Measurements from ENCODE around the gene OSBPL6. TPM values are rescaled to one million over a fixed set of nuclear protein-coding genes. Genes with fewer than 3 reads are reported as not detected.
"Not testable (repeated sequence)": the region's sequence is repeated elsewhere in the genome, so short reads cannot be mapped to it uniquely, and the experiment has no call there.

Gene OSBPL6
- total and polyA plus RNA-seq, 11 donors: 1.2 to 9.6 (median 4.2) TPM

DNA sequence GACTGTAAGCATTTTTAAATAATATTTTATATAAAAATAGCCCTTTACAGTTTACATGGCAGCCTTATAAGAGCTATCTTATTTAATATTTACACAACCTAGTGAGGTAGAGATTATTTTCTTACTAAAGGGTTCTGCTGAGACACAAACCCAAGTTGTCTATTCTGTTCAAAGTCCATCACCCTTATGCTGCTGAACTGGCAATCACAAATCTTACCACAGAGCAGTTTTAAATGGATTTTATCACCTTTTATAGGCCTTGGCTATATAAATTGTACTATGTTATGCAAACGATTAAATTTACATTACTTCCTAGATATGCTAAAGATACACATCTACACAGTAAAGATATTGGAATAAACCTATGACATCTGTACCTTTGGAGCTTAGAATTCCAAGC lies 41.3 kb upstream of the OSBPL6 start:
- intact Hi-C loops (cut with DNase I): no loop called here
- TF ChIP-seq, protein P1, sequence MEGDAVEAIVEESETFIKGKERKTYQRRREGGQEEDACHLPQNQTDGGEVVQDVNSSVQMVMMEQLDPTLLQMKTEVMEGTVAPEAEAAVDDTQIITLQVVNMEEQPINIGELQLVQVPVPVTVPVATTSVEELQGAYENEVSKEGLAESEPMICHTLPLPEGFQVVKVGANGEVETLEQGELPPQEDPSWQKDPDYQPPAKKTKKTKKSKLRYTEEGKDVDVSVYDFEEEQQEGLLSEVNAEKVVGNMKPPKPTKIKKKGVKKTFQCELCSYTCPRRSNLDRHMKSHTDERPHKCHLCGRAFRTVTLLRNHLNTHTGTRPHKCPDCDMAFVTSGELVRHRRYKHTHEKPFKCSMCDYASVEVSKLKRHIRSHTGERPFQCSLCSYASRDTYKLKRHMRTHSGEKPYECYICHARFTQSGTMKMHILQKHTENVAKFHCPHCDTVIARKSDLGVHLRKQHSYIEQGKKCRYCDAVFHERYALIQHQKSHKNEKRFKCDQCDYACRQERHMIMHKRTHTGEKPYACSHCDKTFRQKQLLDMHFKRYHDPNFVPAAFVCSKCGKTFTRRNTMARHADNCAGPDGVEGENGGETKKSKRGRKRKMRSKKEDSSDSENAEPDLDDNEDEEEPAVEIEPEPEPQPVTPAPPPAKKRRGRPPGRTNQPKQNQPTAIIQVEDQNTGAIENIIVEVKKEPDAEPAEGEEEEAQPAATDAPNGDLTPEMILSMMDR (IDR thresholded peaks at IDR 0.05): no peak
- no peak for TF ChIP-seq POLR2A (IDR thresholded peaks at IDR 0.05)
- Histone ChIP-seq H3K9me3 (peaks cover 0 to 4% (median 0%) of the 10 kb centered on the region in 12 donors), H3K27me3 (peaks cover 0 to 5% (median 0%) of the 10 kb centered on the region in 9 donors), H3K4me3 (no peak overlapping the region), H3K4me1 (peaks cover 0 to 7% (median 0%) of the 10 kb centered on the region in 12 donors), H3K27ac (no peak overlapping the region), H3K36me3 (no peaks in the 10 kb centered on the region)
- DNase-seq: no peak
- 0 to 87% (median 76%) methylated on average over 1 of the region's 1 CpG for WGBS, 4 donors
- ATAC-seq: no peak

DNA sequence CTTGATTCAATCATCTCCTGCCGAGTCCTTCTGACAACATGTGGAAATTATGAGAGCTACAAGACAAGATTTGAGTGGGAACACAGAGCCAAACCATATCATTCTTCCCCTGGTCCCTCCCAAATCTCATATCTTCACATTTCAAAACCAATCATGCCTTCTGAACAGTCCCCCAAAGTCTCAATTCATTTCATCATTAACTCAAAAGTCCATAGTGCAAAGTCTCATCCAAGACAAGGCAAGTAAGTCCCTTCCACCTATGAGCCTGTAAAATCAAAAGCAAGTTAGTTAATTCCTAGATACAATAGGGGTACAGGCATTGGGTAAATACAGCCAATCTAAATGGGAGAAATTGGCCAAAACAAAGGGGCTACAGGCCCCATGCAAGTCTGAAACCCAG lies 40.4 kb upstream of the OSBPL6 start:
- WGBS, 4 donors: 37 to 53% (median 39%) methylated on average over 1 of the region's 1 CpG
- H3K9me3 ChIP-seq; DNase-seq; H3K36me3 ChIP-seq; ATAC-seq; H3K4me1 ChIP-seq; H3K27ac ChIP-seq; H3K4me3 ChIP-seq; intact Hi-C loops (cut with DNase I); H3K27me3 ChIP-seq: not testable (repeated sequence)

DNA sequence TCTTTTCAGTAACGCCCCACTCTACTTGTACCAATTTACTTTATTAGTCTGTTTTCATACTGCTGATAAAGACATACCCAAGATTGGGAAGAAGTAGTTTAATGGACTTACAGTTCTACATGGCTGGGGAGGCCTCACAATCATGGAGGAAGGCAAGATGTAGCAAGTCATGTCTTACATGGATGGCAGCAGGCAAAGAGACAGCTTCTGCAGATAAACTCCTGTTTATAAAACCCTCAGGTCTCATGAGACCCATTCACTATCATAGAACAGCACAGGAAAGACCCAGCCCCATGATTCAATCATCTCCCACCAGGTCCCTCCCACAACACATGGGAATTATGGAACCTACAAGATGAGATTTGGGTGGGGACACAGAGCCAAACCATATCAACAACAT lies 38.8 kb upstream of the OSBPL6 start:
- TF ChIP-seq, protein P1 (IDR thresholded peaks at IDR 0.05): no peak
- no peak for TF ChIP-seq POLR2A (IDR thresholded peaks at IDR 0.05)
- no peak overlapping the region for H3K4me3 ChIP-seq

DNA sequence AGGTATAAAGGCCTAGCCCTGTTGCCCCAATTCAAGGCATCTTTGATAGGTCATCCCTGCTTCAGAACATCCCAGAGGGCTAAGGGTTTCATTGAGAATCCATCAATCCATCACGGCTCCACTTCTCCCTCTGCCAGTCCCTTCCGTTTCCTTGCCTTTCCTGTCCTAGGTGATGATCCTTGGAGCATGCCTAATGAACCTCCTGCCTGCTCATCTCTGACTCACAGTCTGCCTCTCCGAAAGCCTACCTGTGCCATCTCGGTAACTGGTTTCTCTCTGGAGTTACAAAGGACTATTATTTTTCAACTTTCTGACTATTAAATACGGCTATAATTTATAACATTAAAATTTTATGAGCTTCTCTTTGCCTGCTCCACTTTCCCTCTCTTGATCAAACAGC lies 36.7 kb upstream of the OSBPL6 start:
- intact Hi-C loops (cut with DNase I): no loop called here
- no peak for ATAC-seq
- H3K27me3 ChIP-seq: no peaks in the 10 kb centered on the region
- DNase-seq: no peak
- H3K9me3 ChIP-seq: peaks cover 0 to 4% (median 0%) of the 10 kb centered on the region in 12 donors
- no peaks in the 10 kb centered on the region for H3K36me3 ChIP-seq
- peaks cover 0 to under 1% (median 0%) of the 10 kb centered on the region in 12 donors for H3K4me1 ChIP-seq
- TF ChIP-seq, protein P1 (IDR thresholded peaks at IDR 0.05): no peak
- no peak for TF ChIP-seq POLR2A (IDR thresholded peaks at IDR 0.05)
- no peak overlapping the region for H3K27ac ChIP-seq
- 89% methylated on average over 5 of the region's 5 CpGs for WGBS, 4 donors
- H3K4me3 ChIP-seq: no peak overlapping the region

More for the DNA sequence above, 38.8 kb upstream of the OSBPL6 start:
- 93 to 98% (median 94%) methylated on average over 1 of the region's 1 CpG for WGBS, 4 donors
- DNase-seq: no peak
- intact Hi-C loops (cut with DNase I): no loop called here
- H3K4me1 ChIP-seq: peaks cover 0 to 7% (median 0%) of the 10 kb centered on the region in 12 donors
- no peak overlapping the region for H3K27ac ChIP-seq
- H3K27me3 ChIP-seq: no peaks in the 10 kb centered on the region
- H3K36me3 ChIP-seq: no peaks in the 10 kb centered on the region
- ATAC-seq: no peak
- H3K9me3 ChIP-seq: peaks cover 0 to 4% (median 0%) of the 10 kb centered on the region in 12 donors

DNA sequence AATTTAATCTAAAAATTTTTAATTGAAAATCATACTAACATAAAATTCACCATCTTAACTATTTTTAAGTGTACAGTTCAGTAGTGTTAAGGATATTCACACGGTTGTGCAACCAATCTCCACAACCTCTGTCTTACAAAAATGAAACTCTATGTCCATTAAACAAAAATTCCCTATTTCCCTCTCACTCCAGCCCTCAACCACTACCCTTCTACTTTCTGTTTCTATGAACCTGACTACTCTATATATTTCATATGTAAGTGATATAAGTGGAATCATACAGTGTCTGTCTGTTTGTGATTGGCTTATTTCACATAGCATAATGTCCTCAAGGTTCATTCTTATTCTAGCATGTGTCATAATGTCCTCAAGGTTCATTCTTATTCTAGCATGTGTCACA lies 34.3 kb upstream of the OSBPL6 start:
- Histone ChIP-seq H3K27ac (no peak overlapping the region), H3K27me3 (no peaks in the 10 kb centered on the region), H3K4me1 (peaks cover 0 to 12% (median 0%) of the 10 kb centered on the region in 12 donors), H3K9me3 (peaks cover 0 to 3% (median 0%) of the 10 kb centered on the region in 12 donors), H3K4me3 (no peak overlapping the region), H3K36me3 (no peaks in the 10 kb centered on the region)
- ATAC-seq: no peak
- no peak for TF ChIP-seq POLR2A (IDR thresholded peaks at IDR 0.05)
- TF ChIP-seq, protein P1 (IDR thresholded peaks at IDR 0.05): no peak
- DNase-seq: no peak
- WGBS, 4 donors: 81 to 89% (median 82%) methylated on average over 1 of the region's 1 CpG
- intact Hi-C loops (cut with DNase I): no loop called here

Data from heart left ventricle (tissue), 16 donors.